ENCODE results near the gene SEZ6L2.

DNA sequence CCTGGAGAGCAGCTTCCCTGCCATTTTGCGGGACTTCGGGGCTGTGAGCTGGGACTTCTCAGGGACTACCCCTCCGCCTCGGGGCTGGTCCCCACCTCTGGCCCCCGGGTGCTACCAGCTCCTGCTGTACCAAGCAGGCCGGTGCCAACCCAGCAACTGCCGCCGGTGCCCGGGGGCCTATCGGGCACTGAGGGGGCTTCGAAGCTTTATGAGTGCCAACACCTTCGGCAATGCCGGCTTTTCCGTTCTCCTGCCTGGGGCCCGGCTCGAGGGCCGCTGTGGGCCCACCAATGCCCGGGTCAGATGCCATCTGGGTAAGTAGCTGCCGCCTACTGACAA lies 2.2 kb upstream of the SEZ6L2 start:
- TF ChIP-seq, protein P1, sequence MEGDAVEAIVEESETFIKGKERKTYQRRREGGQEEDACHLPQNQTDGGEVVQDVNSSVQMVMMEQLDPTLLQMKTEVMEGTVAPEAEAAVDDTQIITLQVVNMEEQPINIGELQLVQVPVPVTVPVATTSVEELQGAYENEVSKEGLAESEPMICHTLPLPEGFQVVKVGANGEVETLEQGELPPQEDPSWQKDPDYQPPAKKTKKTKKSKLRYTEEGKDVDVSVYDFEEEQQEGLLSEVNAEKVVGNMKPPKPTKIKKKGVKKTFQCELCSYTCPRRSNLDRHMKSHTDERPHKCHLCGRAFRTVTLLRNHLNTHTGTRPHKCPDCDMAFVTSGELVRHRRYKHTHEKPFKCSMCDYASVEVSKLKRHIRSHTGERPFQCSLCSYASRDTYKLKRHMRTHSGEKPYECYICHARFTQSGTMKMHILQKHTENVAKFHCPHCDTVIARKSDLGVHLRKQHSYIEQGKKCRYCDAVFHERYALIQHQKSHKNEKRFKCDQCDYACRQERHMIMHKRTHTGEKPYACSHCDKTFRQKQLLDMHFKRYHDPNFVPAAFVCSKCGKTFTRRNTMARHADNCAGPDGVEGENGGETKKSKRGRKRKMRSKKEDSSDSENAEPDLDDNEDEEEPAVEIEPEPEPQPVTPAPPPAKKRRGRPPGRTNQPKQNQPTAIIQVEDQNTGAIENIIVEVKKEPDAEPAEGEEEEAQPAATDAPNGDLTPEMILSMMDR (IDR thresholded peaks at IDR 0.05): no peak
- no peak for TF ChIP-seq POLR2A (IDR thresholded peaks at IDR 0.05)

All from vagina (tissue), 2 donors.